Stimulated activated CD8-positive, alpha-beta memory T cell treated with anti-CD3 and anti-CD28 coated beads, Interleukin-12 subunit alpha, Interleukin-12 subunit beta, amount 100 ng/mL, for 1 hour (primary cell): ENCODE measurements around the gene DUSP14.
A peak's percentile ranks its signal among the peaks of the same experiment; 100 is the strongest.
"Not testable (repeated sequence)": the region's sequence is repeated elsewhere in the genome, so short reads cannot be mapped to it uniquely, and the experiment has no call there.

Source experiments
- DNase-seq: peaks from one replicate; pipeline ENCODE4 v3.0.0-alpha.2; 2020; ENCODE audit warnings: low read depth

Gene DUSP14, protein sequence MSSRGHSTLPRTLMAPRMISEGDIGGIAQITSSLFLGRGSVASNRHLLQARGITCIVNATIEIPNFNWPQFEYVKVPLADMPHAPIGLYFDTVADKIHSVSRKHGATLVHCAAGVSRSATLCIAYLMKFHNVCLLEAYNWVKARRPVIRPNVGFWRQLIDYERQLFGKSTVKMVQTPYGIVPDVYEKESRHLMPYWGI

GRCh38 chr17:37489197-37490001, at the start of gene DUSP14:
Gene DUSP14, plus strand, starts transcription at chr17:37489891. Its CDS starts 22,382 bp downstream, at chr17:37512273.
- DNase-seq: peak; percentile 65

- no peak for DNase-seq
Measured at GRCh38 chr17:37440424-37440823, 49.3 kb upstream of the DUSP14 start.

GRCh38 chr17:37441369-37442014, 48.2 kb upstream of the DUSP14 start:
- not testable (repeated sequence) for DNase-seq

DNA sequence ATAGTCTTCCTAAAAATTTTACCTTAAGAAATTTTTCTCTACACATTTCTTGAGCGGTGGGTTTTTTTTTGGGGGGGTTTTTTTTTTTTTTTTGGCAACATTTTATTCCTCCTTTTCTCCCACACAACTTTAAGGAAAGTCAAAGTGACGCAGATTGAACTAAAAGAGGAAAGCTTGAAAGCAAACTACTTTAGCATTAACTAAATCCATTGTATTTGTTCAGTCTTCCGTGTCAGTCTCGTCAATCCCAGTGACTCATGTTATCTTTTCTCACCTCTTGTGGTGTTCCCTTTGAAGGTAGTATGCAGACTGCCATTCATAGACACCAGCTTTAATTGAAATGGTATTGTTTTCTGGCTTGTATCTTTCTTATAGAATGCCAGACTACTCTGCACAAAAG, 43.7 kb upstream of the DUSP14 start:
- no peak for DNase-seq

DNA sequence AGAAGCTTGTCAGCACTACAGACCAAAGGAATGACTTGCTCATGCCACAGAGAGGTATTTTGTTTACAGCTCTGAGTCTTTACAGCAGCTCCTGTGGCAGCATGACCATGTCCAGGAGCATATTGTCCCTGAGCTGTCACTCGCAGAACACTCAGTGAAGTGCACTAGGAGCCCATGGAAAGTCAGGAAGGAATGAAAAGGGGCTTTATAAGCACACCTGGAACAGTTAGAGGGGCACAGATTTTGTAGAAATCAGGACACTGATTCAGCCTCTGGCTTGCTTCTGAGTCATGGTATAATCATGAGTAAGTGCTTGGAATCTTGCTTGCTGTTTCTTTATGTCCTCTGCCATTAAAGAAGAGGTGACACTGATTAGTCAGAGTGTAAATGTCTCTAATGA, 42.0 kb upstream of the DUSP14 start:
- no peak for DNase-seq

GRCh38 chr17:37450112-37450511, 39.6 kb upstream of the DUSP14 start:
- DNase-seq: no peak

- not testable (repeated sequence) for DNase-seq
Measured at GRCh38 chr17:37457801-37458200, 31.9 kb upstream of the DUSP14 start.

- no peak for DNase-seq
Measured at GRCh38 chr17:37458805-37459204, 30.9 kb upstream of the DUSP14 start.

- no peak for DNase-seq
Measured at GRCh38 chr17:37461668-37462067, 28.0 kb upstream of the DUSP14 start.

GRCh38 chr17:37462492-37462891, 27.2 kb upstream of the DUSP14 start:
- DNase-seq: no peak

GRCh38 chr17:37463039-37463438, 26.7 kb upstream of the DUSP14 start:
- no peak for DNase-seq

GRCh38 chr17:37465069-37465616, 24.5 kb upstream of the DUSP14 start:
- DNase-seq: no peak

DNA sequence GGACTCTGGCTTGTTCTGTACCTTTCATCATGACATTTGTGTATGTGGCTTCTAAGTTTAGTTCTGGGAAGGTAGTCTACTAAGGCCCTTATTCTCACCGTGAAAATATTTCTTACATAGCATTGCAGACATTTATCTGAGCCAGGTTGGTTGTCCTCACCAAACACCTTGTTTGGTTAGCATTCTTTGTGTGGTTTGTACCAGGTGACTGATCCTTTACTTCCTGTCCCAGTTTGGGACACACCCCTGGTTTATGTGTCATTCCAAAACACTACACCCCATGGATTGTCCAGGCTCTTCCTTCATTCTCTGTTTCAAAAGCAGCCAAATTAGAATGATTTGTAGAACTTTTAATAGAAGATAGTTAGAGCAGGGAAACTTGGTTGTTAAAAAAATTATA, 23.2 kb upstream of the DUSP14 start:
- no peak for DNase-seq

GRCh38 chr17:37470181-37470580, 19.5 kb upstream of the DUSP14 start:
- no peak for DNase-seq

- no peak for DNase-seq
Measured at GRCh38 chr17:37475731-37476420, 13.8 kb upstream of the DUSP14 start.

DNA sequence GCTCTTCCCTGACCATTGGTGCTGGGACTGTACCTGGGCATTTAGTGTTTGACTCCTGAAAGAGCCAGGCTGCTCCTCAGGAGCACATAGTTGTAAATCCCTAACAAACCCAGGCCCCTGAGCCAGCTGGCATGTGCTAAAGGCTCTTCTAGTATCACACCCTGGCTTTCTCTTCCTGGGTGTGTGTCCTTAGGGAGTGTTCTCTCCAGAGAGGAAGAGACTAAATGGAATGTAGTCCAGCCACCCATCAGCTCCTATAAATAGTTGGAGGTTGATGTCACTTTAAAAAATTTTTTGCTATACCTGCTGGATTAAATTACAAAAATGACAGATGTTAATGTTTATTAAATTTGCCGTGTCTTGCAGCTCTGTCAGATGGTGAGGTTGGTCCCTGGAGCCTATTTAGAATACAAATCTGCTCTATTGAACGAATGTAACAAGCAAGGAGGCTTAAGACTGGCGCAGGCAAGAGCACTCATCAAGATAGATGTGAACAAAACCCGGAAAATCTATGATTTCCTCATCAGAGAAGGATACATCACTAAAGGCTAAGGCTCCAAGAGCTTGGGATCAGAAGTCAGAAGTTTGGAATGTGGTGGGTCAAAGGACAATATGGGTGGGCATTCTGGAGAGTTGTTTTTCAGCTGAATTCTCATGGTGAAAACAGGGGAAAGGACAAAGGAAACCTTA, 13.1 kb upstream of the DUSP14 start:
- DNase-seq: no peak

GRCh38 chr17:37478187-37478586, 11.5 kb upstream of the DUSP14 start:
- DNase-seq: no peak

DNA sequence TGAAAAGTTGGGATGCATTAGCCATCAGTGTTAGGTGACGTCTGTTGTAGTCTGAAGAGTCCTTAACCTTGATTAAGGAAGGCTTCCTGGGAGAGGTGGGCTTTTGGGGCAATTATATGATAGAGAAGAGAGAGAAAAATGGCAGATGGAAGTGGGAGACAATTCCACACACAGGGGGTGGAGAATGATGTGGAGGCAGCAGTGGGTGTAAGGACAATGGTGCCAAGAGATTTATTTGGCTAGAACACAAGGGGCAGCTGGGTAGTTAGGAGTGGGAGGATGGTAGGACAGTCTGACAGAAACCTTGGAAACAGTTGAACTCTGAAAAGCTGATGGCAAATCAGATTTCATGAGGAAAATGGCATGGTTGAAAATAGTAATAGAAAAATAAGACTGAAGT, 10.7 kb upstream of the DUSP14 start:
- no peak for DNase-seq

GRCh38 chr17:37480427-37480826, 9.3 kb upstream of the DUSP14 start:
- no peak for DNase-seq

GRCh38 chr17:37481001-37481665, 8.6 kb upstream of the DUSP14 start:
- no peak for DNase-seq
